Measurements from ENCODE around the gene CDKN2A.

The CDKN2A gene

GRCh38 chr9:21958833-21959232 is 35.4 kb downstream of the CDKN2A start:
- no peak for DNase-seq (ENCODE audit: low read depth, low spot score)
- CTCF ChIA-PET: no interaction called here
- TF ChIP-seq CTCF (IDR thresholded peaks at IDR 0.05; ENCODE audit: insufficient read depth, low read length, missing control alignments): no peak
- H3K4me3 ChIP-seq (ENCODE audit: low read depth, low read length): no peak overlapping the region
- POLR2A ChIA-PET: no interaction called here

GRCh38 chr9:21945606-21946005 is 48.6 kb downstream of the CDKN2A start:
- no peak overlapping the region for H3K4me3 ChIP-seq (ENCODE audit: low read depth, low read length)
- POLR2A ChIA-PET: no interaction called here
- DNase-seq (ENCODE audit: low read depth, low spot score): no peak
- TF ChIP-seq CTCF (IDR thresholded peaks at IDR 0.05; ENCODE audit: insufficient read depth, low read length, missing control alignments): no peak
- CTCF ChIA-PET: no interaction called here

- ChIA-PET POLR2A (no interaction called here), CTCF (no interaction called here)
- no peak for DNase-seq (ENCODE audit: low read depth, low spot score)
- no peak overlapping the region for H3K4me3 ChIP-seq (ENCODE audit: low read depth, low read length)
- no peak for TF ChIP-seq CTCF (IDR thresholded peaks at IDR 0.05; ENCODE audit: insufficient read depth, low read length, missing control alignments)
Measured at GRCh38 chr9:21943464-21943863, 50.7 kb downstream of the CDKN2A start.

GRCh38 chr9:21941337-21941995 is 52.7 kb downstream of the CDKN2A start:
- no peak for DNase-seq (ENCODE audit: low read depth, low spot score)
- ChIA-PET POLR2A (no interaction called here), CTCF (no interaction called here)
- no peak for TF ChIP-seq CTCF (IDR thresholded peaks at IDR 0.05; ENCODE audit: insufficient read depth, low read length, missing control alignments)
- no peak overlapping the region for H3K4me3 ChIP-seq (ENCODE audit: low read depth, low read length)

- CTCF ChIA-PET: interaction anchor here (1.1 to 1.4 kb wide), 2 partner anchors 19 to 30 kb away, joined by 3 to 4 read pairs; no protein-coding TSS in a partner anchor
- POLR2A ChIA-PET: no interaction called here
Measured at GRCh38 chr9:21936161-21936560, 58.0 kb downstream of the CDKN2A start.

GRCh38 chr9:21935631-21936030 is 58.6 kb downstream of the CDKN2A start:
- POLR2A ChIA-PET: no interaction called here
- no peak overlapping the region for H3K4me3 ChIP-seq (ENCODE audit: low read depth, low read length)

More at GRCh38 chr9:21936161-21936560, 58.0 kb downstream of the CDKN2A start:
- DNase-seq (ENCODE audit: low read depth, low spot score): no peak
- H3K4me3 ChIP-seq (ENCODE audit: low read depth, low read length): no peak overlapping the region
- TF ChIP-seq CTCF (IDR thresholded peaks at IDR 0.05; ENCODE audit: insufficient read depth, low read length, missing control alignments): no peak

More at GRCh38 chr9:21935631-21936030, 58.6 kb downstream of the CDKN2A start:
- CTCF ChIA-PET: interaction anchor here (1.1 to 1.4 kb wide), 2 partner anchors 19 to 30 kb away, joined by 3 to 4 read pairs; no protein-coding TSS in a partner anchor
- DNase-seq (ENCODE audit: low read depth, low spot score): no peak
- TF ChIP-seq CTCF (IDR thresholded peaks at IDR 0.05; ENCODE audit: insufficient read depth, low read length, missing control alignments): no peak
